Right atrium auricular region (tissue), 2 donors: ENCODE results near the gene PTPN1. TPM values are rescaled to one million over a fixed set of nuclear protein-coding genes. Genes with fewer than 3 reads are reported as not detected.

Experiments used
- DNase-seq: peaks from one replicate; pipeline ENCODE4 v3.0.0-alpha.2; 2019; ENCODE audit warnings: low spot score
- H3K27ac ChIP-seq, 2 donors: fragments of 200-600 bp; sonication (generic); 1 replicate in 1 of 2; 2 replicates in 1 of 2; pipeline ENCODE4 v1.5.1; 2016 to 2019
- H3K27me3 ChIP-seq, 2 donors: fragments of 200-600 bp; sonication (generic); one replicate each; pipeline versions ENCODE4 v1.5.1 to v1.6.0; 2017 to 2019
- H3K36me3 ChIP-seq: fragments of 200-600 bp; sonication (generic); one replicate; pipeline ENCODE4 v1.5.1; 2016
- H3K4me1 ChIP-seq, 2 donors: fragments of 200-600 bp; sonication (generic); one replicate each; pipeline versions ENCODE4 v1.5.1 to v1.6.0; 2017 to 2019
- H3K4me3 ChIP-seq, 2 donors: fragments of 200-600 bp; sonication (generic); 1 replicate in 1 of 2; 2 replicates in 1 of 2; pipeline ENCODE4 v1.5.1; 2017 to 2019; ENCODE audit warnings: mild to moderate bottlenecking in 1 of 2, moderate library complexity in 1 of 2
- H3K9me3 ChIP-seq, 2 donors: fragments of 200-600 bp; sonication (generic); one replicate each; pipeline ENCODE4 v1.5.1; 2019
- total RNA-seq, 2 donors: library from RNA; depleted of rRNA; stranded (reverse); fragments of >200 nt; gene quantifications; one replicate each; pipeline ENCODE4 v1.1.0, GENCODE V29; 2016
- TF ChIP-seq, protein P1 (sequence below), 2 donors: fragments of 200-600 bp; sonication (generic); IDR thresholded peaks; one replicate each; pipeline ENCODE4 v1.5.1; 2019; ENCODE audit warnings: antibody characterized with exemption in 2 of 2

PTPN1 gene
- 10 to 100 TPM; 28.1 to 38.7 TPM for total RNA-seq

GRCh38 chr20:50509923-50510705, at the start of gene PTPN1:
Gene PTPN1, plus strand, starts transcription at chr20:50510383. Its CDS starts 145 bp downstream, at chr20:50510528.
- Histone ChIP-seq H3K27ac (peak within 1 kb of the TSS; percentile 92 to 94), H3K4me1 (peaks cover 0 to 49% of the 10 kb centered on the region in 2 donors), H3K27me3 (no peaks in the 10 kb centered on the region), H3K36me3 (no peaks in the 10 kb centered on the region), H3K4me3 (peak within 1 kb of the TSS; percentile 95 to 97), H3K9me3 (no peaks in the 10 kb centered on the region)
- TF ChIP-seq, protein P1, sequence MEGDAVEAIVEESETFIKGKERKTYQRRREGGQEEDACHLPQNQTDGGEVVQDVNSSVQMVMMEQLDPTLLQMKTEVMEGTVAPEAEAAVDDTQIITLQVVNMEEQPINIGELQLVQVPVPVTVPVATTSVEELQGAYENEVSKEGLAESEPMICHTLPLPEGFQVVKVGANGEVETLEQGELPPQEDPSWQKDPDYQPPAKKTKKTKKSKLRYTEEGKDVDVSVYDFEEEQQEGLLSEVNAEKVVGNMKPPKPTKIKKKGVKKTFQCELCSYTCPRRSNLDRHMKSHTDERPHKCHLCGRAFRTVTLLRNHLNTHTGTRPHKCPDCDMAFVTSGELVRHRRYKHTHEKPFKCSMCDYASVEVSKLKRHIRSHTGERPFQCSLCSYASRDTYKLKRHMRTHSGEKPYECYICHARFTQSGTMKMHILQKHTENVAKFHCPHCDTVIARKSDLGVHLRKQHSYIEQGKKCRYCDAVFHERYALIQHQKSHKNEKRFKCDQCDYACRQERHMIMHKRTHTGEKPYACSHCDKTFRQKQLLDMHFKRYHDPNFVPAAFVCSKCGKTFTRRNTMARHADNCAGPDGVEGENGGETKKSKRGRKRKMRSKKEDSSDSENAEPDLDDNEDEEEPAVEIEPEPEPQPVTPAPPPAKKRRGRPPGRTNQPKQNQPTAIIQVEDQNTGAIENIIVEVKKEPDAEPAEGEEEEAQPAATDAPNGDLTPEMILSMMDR (IDR thresholded peaks at IDR 0.05), result peak in 1 of 2 donors; percentile 12
- peak; percentile 99 for DNase-seq

- Histone ChIP-seq H3K36me3 (no peaks in the 10 kb centered on the region), H3K27ac (peak overlapping the region; percentile 59 to 80), H3K27me3 (no peaks in the 10 kb centered on the region), H3K9me3 (no peaks in the 10 kb centered on the region), H3K4me3 (no peak overlapping the region), H3K4me1 (peaks cover 0 to 35% of the 10 kb centered on the region in 2 donors)
- peak; percentile 97 for DNase-seq
- TF ChIP-seq, protein P1 (IDR thresholded peaks at IDR 0.05), result peak; percentile 90 to 97
Observed at GRCh38 chr20:50460608-50461267, 49.4 kb upstream of the PTPN1 start.

- Histone ChIP-seq H3K27ac (peak overlapping the region; percentile 23 to 70), H3K36me3 (no peaks in the 10 kb centered on the region), H3K9me3 (no peaks in the 10 kb centered on the region), H3K27me3 (no peaks in the 10 kb centered on the region), H3K4me1 (peaks cover 0 to 24% of the 10 kb centered on the region in 2 donors), H3K4me3 (no peak overlapping the region)
- TF ChIP-seq, protein P1 (IDR thresholded peaks at IDR 0.05), result no peak
- no peak for DNase-seq
Observed at GRCh38 chr20:50462093-50462690, 48.0 kb upstream of the PTPN1 start.

DNA sequence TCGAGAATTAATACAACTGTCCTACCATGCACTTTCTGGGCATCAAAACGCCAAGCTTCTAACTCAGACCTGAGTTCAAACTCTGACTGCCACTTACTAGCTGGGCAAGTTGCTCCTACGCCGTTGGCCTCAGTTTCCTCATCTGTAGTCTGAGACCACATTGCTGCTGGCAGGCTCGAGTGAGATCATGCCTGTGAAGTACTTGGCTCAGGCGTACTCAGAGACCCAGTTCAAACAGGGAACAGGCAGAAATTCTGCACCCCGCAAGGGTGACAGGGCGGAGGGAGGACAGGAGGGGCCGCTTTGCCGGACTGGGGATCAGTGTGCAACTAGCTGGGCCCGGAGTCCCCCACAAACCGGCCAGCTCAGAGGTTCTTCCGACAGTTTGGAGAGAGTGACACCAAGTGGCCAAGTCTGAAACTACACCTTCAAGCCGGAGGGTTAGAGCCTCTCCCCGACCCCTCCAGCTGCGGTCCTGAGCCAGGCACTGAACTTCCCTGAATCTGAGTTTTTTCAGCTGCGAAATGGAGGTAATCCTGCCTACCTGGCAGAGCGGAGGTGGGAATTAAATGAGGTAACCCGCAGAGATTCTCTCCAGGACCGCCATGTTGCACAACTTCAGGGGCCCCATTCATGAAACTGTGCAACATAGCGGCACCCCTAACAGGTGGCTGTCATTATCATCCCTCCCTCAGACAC, 46.0 kb upstream of the PTPN1 start:
- Histone ChIP-seq H3K27ac (no peak overlapping the region), H3K4me1 (peaks cover 0 to 24% of the 10 kb centered on the region in 2 donors), H3K4me3 (peak overlapping the region in 1 of 2 donors; percentile 25), H3K27me3 (no peaks in the 10 kb centered on the region), H3K36me3 (no peaks in the 10 kb centered on the region), H3K9me3 (no peaks in the 10 kb centered on the region)
- TF ChIP-seq, protein P1 (IDR thresholded peaks at IDR 0.05), result peak; percentile 70 to 92
- DNase-seq, result peak; percentile 78
